AG10803 (cell line): ENCODE measurements around the gene DGCR6L.
"Not testable (repeated sequence)": the region's sequence is repeated elsewhere in the genome, so short reads cannot be mapped to it uniquely, and the experiment has no call there.

Experiments
- DNase-seq: peaks from one replicate; pipeline ENCODE4 v3.0.0; 2010; ENCODE audit warnings: low read depth
- H3K4me3 ChIP-seq: 2 replicates; pipeline ENCODE4 v1.5.1; 2011; ENCODE audit warnings: mild to moderate bottlenecking, low read length, control low read depth
- TF ChIP-seq, protein P1 (sequence below): conservative IDR thresholded peaks from 2 replicates; pipeline ENCODE4 v1.5.1; 2011; ENCODE audit warnings: mild to moderate bottlenecking, low read length, control low read depth, inconsistent platforms

The DGCR6L gene

DNA sequence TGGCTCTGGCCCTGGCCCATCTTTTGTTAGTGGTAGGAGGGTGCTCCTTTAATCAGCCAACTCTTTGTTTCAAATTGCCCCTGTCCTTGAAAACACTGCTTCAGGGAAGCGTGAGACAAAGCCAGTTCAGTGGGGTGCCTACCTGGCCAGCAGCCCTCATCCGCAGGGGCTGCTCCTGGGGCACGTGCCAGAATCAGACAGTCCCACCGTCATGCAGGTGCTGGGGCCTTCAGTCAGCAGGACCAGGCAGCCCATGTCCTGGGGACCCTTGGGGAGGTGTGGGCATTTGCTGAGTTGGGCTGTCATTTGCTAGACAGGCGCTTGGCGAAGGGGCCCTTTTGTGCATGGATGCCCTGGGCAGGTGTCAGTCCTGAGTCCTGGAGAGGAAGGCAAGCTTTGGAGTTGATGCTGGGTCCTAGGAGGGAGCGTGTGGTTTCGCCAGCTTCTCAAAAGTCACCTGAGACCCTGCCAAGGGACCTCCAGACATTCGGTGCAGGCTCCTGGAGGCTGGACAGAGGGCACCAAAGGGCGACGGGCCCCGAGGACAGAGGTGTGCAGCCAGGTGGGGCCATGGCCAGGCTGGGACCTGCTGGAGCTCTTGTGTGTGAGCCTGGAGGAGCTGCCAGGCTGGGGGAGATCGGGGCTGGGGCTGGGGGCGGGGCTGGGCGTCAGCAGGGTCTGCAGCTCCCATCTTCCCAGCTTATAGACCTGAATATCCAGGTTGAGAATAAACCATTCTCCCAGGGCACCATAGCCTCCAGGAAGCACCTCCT is 36.8 kb downstream of the DGCR6L start:
- H3K4me3 ChIP-seq, result no peak overlapping the region
- no peak for DNase-seq
- TF ChIP-seq, protein P1, sequence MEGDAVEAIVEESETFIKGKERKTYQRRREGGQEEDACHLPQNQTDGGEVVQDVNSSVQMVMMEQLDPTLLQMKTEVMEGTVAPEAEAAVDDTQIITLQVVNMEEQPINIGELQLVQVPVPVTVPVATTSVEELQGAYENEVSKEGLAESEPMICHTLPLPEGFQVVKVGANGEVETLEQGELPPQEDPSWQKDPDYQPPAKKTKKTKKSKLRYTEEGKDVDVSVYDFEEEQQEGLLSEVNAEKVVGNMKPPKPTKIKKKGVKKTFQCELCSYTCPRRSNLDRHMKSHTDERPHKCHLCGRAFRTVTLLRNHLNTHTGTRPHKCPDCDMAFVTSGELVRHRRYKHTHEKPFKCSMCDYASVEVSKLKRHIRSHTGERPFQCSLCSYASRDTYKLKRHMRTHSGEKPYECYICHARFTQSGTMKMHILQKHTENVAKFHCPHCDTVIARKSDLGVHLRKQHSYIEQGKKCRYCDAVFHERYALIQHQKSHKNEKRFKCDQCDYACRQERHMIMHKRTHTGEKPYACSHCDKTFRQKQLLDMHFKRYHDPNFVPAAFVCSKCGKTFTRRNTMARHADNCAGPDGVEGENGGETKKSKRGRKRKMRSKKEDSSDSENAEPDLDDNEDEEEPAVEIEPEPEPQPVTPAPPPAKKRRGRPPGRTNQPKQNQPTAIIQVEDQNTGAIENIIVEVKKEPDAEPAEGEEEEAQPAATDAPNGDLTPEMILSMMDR, result no peak

DNA sequence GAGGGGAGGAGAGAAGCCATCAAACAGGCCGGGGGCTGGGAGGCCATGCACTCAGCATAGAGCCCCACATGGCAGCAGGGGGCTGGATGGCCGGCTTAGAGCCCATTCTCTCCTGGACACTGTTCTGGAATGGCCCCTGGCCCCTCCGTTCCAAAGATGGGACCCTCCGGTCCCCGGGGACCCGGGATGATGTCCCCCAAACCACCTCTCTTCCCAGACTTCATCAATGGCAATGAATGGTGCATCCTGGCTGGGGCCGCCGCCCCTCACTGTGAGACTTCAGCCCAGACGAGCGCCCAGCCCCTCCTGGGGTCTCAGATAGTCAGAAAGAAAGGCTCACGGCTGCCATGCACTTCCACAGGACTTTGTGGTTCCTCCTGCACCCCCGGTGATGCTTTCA is 38.0 kb downstream of the DGCR6L start:
- TF ChIP-seq, protein P1, result no peak
- no peak for DNase-seq

DNA sequence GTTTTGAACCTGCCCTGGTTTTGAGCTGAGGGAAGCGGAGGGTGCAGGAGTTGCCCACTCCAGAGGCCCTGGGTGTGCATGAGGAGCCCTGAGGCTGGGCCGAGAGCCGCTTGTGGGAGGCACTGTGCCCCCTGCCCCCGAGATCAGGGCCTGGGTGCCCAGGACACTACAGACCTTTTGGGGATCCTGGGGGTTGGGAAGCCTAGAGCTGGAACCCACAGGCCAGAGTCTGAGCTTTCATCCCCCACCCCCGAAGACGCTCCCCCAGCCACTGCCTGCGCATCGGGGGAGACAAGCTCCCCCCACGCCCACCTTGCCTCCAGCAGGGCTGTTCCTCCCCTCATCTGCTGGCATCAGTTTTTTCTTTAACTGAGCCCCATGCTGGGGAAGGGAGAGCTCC is 38.4 kb downstream of the DGCR6L start:
- not testable (repeated sequence) for H3K4me3 ChIP-seq, DNase-seq

More for the DNA sequence above, 38.0 kb downstream of the DGCR6L start:
- no peak overlapping the region for H3K4me3 ChIP-seq

DNA sequence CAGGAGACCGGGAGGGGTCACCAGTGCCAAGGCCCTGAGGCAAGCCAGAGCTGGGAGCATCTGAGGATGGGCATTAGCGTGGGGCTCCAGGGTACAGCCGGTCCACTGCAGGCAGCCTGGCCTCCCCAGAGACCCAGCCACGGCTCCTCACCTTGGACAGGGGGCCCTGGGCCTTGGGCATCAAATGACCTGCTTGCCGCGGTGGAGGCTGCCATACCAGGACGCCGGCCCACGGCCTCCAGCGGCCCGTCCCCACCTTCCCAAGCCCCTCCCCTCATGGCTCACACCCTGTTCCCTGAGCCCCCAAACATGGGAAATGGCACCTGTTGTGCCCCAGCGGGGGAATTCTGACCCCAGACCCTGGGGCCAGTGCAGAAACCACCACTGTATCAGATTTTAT is 39.0 kb downstream of the DGCR6L start:
- DNase-seq, result no peak
- H3K4me3 ChIP-seq, result no peak overlapping the region
- TF ChIP-seq, protein P1, result no peak

DNA sequence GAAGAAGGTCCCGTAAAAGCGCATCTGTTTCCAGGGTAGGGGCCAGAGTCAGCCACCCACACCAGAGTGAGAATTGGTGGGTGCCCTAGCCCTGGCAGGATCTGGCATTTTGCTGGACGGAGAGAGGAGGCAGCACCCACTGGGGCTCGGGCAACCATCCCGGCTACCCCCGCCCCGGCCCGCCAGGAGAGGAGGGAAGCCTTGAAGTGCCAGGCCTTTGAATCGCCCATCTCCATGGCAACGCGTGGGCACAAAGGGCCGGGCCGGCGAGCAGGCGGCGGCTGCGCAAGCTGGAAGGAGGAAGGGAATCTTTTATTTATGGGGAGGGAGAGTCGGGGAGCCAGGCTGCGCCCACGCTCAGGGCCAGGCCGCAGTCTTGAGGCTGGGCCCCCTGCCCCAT is 39.7 kb downstream of the DGCR6L start:
- H3K4me3 ChIP-seq, result not testable (repeated sequence)

DNA sequence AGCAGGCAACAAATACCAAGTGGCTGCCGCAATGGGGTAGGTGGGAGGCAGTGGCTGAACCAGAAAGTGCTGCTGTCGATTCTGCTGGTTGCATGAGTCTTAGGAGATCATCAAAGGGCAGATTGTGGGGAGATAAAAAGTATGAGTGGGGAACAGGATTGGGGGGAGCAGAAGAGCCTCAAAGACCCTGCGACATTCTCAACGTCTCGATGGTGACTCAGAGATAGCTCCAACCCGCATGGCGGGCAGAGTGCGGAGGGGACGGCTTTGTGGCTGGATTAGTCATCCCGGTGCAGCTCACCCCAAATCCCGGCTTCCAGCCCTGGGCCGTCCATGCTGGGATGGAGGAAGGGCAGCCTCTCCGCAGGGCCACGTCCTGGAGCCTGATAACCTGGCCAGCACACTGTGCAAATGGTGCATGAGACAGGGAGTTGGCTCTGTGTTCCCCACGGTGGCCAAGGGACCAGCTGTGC is 40.2 kb downstream of the DGCR6L start:
- no peak overlapping the region for H3K4me3 ChIP-seq
- TF ChIP-seq, protein P1, result no peak
- DNase-seq, result no peak

More for the DNA sequence above, 39.7 kb downstream of the DGCR6L start:
- not testable (repeated sequence) for DNase-seq

DNA sequence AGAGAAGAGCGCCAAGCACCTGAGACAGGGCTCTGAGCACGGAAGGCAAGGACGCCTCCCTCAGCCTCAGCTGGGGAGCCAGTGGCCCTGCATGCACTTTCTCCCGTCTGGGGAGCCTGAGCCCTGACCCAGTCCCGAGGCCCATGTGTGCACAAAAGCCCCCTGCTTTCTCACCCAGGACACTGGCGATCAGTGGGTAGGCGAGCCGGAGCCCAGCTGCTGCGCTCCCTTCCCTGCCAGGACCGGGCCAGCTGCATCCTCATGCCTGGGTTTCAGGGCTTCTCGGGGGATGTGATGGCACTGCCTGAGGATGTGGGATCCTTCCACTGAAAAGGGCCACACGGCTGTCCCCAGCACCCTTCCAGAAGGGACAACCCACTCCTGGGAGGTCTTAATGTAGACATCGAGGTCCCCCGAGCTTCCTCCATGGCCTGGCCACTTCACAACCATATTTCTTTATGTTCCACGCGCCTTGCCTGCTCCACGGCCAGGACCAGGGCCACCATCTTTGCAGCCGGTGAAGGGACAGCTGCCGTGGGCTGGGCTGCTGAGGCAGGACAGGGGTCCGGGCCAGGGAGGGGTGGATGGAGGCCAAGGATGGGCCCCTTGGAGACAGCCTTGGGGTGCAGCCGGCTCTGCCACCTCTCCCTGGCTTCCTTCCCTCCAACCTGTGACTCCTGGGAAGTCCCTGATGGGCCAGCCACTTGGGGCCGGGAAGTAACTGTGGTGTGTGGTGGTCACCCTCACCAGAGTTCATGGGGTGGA is 41.0 kb downstream of the DGCR6L start:
- not testable (repeated sequence) for DNase-seq, H3K4me3 ChIP-seq

DNA sequence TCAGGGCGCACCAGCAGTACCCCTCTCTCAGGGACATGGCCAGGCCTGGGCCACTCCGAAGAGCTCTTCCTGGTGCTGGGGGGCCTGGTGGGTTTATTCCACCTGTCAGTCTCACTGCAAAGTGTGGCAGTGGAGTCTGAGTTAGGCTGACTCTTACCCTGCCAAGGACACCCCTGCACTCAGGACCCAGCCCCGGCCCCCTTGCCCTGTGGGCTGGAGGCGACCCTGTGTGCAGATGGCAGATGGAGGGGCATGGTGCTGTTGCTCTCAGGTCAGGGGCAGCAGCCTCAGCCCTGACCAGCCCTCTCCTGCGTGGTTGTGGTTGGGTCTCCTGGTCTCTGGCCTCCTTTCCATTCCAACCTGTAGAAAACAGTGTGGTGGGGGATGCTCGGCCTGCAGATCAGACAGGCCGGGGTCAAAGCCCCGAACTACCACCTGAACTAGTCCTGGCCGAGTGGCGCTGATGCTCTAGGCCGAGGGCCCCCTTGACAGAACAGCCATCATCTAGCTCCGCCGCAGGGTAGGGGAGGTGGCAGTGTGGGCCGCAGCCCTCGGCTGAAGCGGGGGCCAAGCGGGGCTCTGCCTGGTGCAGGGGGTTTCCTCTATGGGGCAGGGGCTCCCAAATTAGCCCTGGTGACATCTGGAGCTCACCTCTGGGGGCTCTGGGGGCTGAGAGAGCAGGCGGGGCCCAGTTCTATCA is 41.8 kb downstream of the DGCR6L start:
- H3K4me3 ChIP-seq, DNase-seq: not testable (repeated sequence)

DNA sequence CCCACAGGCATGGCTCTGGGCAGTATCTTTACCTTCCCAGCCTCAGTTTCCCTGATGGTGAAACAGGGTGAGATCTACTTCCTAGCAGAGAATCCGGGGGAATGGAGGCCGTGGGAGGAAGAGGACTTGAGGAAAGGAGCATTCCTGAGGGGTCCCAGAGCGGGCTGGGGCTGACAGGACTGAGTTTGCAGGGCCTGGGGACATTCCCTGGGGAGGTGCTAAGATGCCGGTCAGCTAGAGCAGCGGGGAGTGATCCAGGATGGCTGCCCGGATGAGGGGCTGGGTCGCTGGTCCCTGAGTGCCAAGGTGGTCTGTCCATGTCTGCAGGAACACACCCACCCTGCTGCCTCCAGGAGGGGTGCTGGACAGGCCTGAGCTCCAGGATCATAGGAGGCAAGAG is 43.4 kb downstream of the DGCR6L start:
- H3K4me3 ChIP-seq, result no peak overlapping the region
- no peak for DNase-seq
- TF ChIP-seq, protein P1, result no peak
